SH-SY5Y (cell line): ENCODE results near the gene LPCAT1.

Experiments
- GATA2 ChIP-seq: IDR thresholded peaks from 2 replicates; pipeline ENCODE4 v1.6.1; 2011; ENCODE audit warnings: mild to moderate bottlenecking, low read depth, low read length
- GATA3 ChIP-seq: IDR thresholded peaks from 2 replicates; pipeline ENCODE4 v1.6.1; 2011; ENCODE audit warnings: low read depth, mild to moderate bottlenecking, low read length, moderate library complexity

- no peak for TF ChIP-seq GATA3
- TF ChIP-seq GATA2, result no peak
Observed at GRCh38 chr5:1506242-1507013, 17.3 kb downstream of the LPCAT1 start.
